Ovary (tissue), 9 donors: ENCODE measurements around the gene TCEA2. TPM values are rescaled to one million over a fixed set of nuclear protein-coding genes. Genes with fewer than 3 reads are reported as not detected.

ENCODE experiments used
- DNase-seq, 5 donors: peaks; one replicate each; pipeline ENCODE4 v3.0.0-alpha.2; 2019 to 2020
- H3K27ac ChIP-seq, 2 donors: fragments of 200-600 bp; one replicate each; pipeline versions ENCODE4 v1.5.1 to v1.8.0; 2019 to 2022
- H3K27me3 ChIP-seq: fragments of 200-600 bp; one replicate; pipeline ENCODE4 v1.8.0; 2022
- H3K36me3 ChIP-seq: fragments of 200-600 bp; sonication (generic); one replicate; pipeline ENCODE4 v1.5.1; 2019
- H3K4me1 ChIP-seq: one replicate; pipeline ENCODE4 v1.8.1; 2013; ENCODE audit warnings: mild to moderate bottlenecking, moderate library complexity; ENCODE audit not compliant: insufficient read depth
- H3K4me3 ChIP-seq: fragments of 200-600 bp; sonication (generic); one replicate; pipeline ENCODE4 v1.5.1; 2017
- H3K9me3 ChIP-seq, 2 donors: fragments of 200-600 bp in 1 of 2; sonication (generic) in 1 of 2; one replicate each; pipeline versions ENCODE4 v1.5.1 to v1.8.1; 2013 to 2019; ENCODE audit warnings: mild to moderate bottlenecking in 1 of 2, moderate library complexity in 1 of 2
- CTCF ChIP-seq, 3 donors: fragments of 450-650 bp in 2 of 3; fragments of 200-600 bp in 1 of 3; IDR thresholded peaks; one replicate each; pipeline versions ENCODE4 v1.5.1 to v1.8.0; 2016 to 2022; ENCODE audit warnings: antibody characterized with exemption in 3 of 3, mild to moderate bottlenecking in 1 of 3
- EP300 ChIP-seq: sonication (generic); formaldehyde crosslinking; IDR thresholded peaks from one replicate; pipeline ENCODE4 v1.6.1; 2017; ENCODE audit warnings: antibody characterized with exemption
- POLR2A ChIP-seq: fragments of 450-650 bp; IDR thresholded peaks from one replicate; pipeline ENCODE4 v1.6.1; 2017; ENCODE audit warnings: antibody characterized with exemption, mild to moderate bottlenecking, moderate library complexity
- WGBS, 3 donors: extraction: QIAGEN DNeasy Blood & Tissue Kit in 1 of 3; methylation state at CpG; one replicate each; pipeline versions ENCODE4 v1.1.5 to v1.1.7; 2013 to 2017; 5-methylcytosine and 5-hydroxymethylcytosine counted together
- intact Hi-C, 4 donors: fragments of 100-400 bp; cut with DNase I; formaldehyde crosslinking; loops; one replicate each; pipeline versions ENCODE4 v1.11.0 to v1.15.1; 2022 to 2023
- polyA plus RNA-seq, 2 donors: library from polyadenylated mRNA; stranded (reverse); fragments of 200-250 nt in 1 of 2; fragments of 350-450 nt in 1 of 2; fragmentation: Illumina TruSeq in 1 of 2; extraction: RNeasy Lipid Tissue Mini Kit (QIAGEN cat#74804) in 1 of 2; gene quantifications; one replicate each; pipeline ENCODE4 v1.2.3, GENCODE V29; 2013 to 2014
- total RNA-seq, 7 donors: library from RNA; depleted of rRNA in 2 of 7; stranded (reverse); fragments of >200 nt in 2 of 7; fragmentation: NEBNext Ultra II Directional in 3 of 7; extraction: Animal tissue kit (Norgen Biotek cat#: 25700) in 3 of 7; gene quantifications; one replicate each; pipeline versions ENCODE4 v1.1.0 to v1.2.4, GENCODE V29; 2016 to 2023
- donor health status: DM: no; HTN: no; CAD: no; lungs with moderate emphysema.
- donor health status: DM: no; HTN: no; CAD: no.
- donor health status: Bipolar disorder and iron deficiency.
- donor health status: DM: yes; HTN: yes; CAD: no.
- donor health status: DM: no; HTN: no; CAD: no.
- donor health status: DM: yes; HTN: yes; CAD: no.

The TCEA2 gene
- total and polyA plus RNA-seq, 9 donors = 20.0 to 93.5 (median 71.9) TPM

DNA sequence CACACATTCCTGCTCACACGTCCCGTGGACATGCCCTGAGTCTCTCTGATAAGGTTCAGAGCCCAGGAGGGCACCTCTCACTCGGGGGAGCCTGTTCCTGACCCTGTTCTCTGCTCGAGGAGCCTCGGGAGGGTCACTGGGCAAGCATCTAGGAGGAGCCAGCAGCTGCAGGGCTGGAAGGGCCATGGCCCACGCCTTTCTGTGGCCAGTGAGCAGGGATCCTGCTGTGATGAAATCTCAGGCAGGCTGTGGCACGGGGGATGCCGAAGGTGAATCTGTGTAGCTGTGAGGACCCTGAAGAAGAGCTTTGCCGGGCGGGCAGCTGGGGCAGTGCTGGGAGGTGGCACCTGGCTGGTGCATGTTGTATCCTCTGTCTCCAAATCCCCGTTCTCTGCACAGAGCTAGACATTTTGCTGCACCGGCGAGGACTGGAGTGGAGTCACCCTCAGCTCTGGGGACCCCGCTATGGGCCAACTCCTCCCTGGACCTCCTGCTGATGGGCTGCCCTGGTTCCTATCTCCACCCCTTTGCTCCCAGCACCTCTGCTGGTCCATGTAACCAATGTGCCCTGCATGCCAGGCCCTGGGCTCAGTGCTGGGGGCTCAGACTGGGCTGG is 51.5 kb downstream of the TCEA2 start:
- DNase-seq = peak in 1 of 5 donors; percentile 2
- 61 to 68% (median 66%) methylated on average over 14 of the region's 14 CpGs for WGBS, 3 donors
- no peak for TF ChIP-seq CTCF (IDR thresholded peaks at IDR 0.05)
- no peak for TF ChIP-seq POLR2A
- no peak for TF ChIP-seq EP300
- intact Hi-C loops = loop anchor here in 1 of 4 donors (10.0 kb wide), 1 partner anchor 80 kb away; the partner anchor contains the start of gene C20orf204
- H3K27ac ChIP-seq = no peak overlapping the region
- H3K4me3 ChIP-seq = no peak overlapping the region
- no peaks in the 10 kb centered on the region for H3K36me3 ChIP-seq
- H3K9me3 ChIP-seq = no peaks in the 10 kb centered on the region
- no peaks in the 10 kb centered on the region for H3K4me1 ChIP-seq
- H3K27me3 ChIP-seq = no peaks in the 10 kb centered on the region

DNA sequence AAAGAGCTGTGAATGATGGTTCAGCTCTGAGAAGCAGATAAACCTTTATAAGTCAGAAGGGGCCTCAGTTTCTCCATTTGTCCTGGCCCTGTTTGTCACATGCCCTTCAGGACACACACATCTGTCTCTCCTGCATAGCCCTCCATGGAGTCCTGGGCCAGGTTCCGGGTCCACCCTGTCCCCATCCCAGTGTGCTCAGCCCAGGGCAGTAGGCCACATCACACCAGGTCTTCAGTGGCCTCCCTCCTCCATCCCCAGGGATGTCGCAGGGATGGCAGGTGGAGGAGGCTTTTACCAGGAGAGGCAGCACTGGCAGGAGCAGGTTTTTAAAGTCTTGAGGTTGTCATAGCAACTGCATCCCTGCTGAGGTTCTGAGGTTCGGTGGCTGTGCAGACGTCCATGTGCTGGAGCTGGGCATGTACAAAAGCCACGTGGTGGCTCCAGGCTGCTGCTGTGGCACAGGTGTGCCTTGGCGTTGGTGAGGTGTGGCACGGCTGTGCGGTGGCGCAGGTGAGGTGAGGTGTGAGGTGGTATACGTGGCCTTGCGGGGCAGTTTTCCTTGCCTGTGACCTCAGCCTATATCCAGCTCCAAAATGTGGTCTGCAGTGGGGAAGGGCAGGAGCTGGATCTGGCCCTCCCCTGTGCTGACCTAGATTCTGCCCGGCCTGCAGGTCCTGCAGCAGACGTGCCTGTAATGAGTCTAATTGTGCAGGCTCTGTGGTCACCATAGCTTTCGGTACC is 52.3 kb downstream of the TCEA2 start:
- TF ChIP-seq EP300 = no peak
- no peak for TF ChIP-seq CTCF (IDR thresholded peaks at IDR 0.05)
- no peak for TF ChIP-seq POLR2A
- H3K36me3 ChIP-seq = no peaks in the 10 kb centered on the region
- WGBS, 3 donors = 64 to 70% (median 69%) methylated on average over 14 of the region's 14 CpGs
- peaks cover 2% of the 10 kb centered on the region for H3K4me1 ChIP-seq
- no peak overlapping the region for H3K27ac ChIP-seq
- intact Hi-C loops = loop anchor here in 1 of 4 donors (10.0 kb wide), 1 partner anchor 81 kb away; the partner anchor contains the start of gene C20orf204
- peak in 1 of 5 donors; percentile 3 for DNase-seq
- H3K27me3 ChIP-seq = no peaks in the 10 kb centered on the region
- H3K4me3 ChIP-seq = no peak overlapping the region
- no peaks in the 10 kb centered on the region for H3K9me3 ChIP-seq

GRCh38 chr20:64116016-64116415 is 53.0 kb downstream of the TCEA2 start:
- 75 to 81% (median 80%) methylated on average over 21 of the region's 21 CpGs for WGBS, 3 donors
- DNase-seq = peak in 2 of 5 donors; percentile 6 to 30
- intact Hi-C loops = loop anchor here in 1 of 4 donors (10.0 kb wide), 1 partner anchor 81 kb away; the partner anchor contains the start of gene C20orf204

More at GRCh38 chr20:64116016-64116415, 53.0 kb downstream of the TCEA2 start:
- Histone ChIP-seq H3K4me1 (peaks cover 2% of the 10 kb centered on the region), H3K36me3 (no peaks in the 10 kb centered on the region), H3K27ac (no peak overlapping the region), H3K9me3 (no peaks in the 10 kb centered on the region), H3K27me3 (no peaks in the 10 kb centered on the region), H3K4me3 (no peak overlapping the region)
- TF ChIP-seq EP300 = no peak
- no peak for TF ChIP-seq POLR2A
- TF ChIP-seq CTCF (IDR thresholded peaks at IDR 0.05) = no peak
